Left cardiac atrium (tissue), 4 donors: ENCODE data around the gene ELP2. TPM values are rescaled to one million over a fixed set of nuclear protein-coding genes. Genes with fewer than 3 reads are reported as not detected.
"Not testable (repeated sequence)": the region's sequence is repeated elsewhere in the genome, so short reads cannot be mapped to it uniquely, and the experiment has no call there.

Source experiments
- ATAC-seq, 2 donors: fragments of 200-7000 bp; cut with Tn5 transposase; one replicate each; pipeline ENCODE4 v1.9.1; 2020; ENCODE audit warnings: mild to moderate bottlenecking in 2 of 2, moderate library complexity in 2 of 2
- DNase-seq: peaks from one replicate; pipeline ENCODE4 v3.0.0-alpha.2; 2020
- intact Hi-C, 2 donors: fragments of 100-400 bp; cut with DNase I; formaldehyde crosslinking; loops; one replicate each; pipeline versions ENCODE4 v1.14.1 to v1.15.1; 2022 to 2023
- total RNA-seq, 2 donors: library from RNA; stranded (reverse); fragmentation: NEBNext Ultra II Directional; extraction: Animal tissue kit (Norgen Biotek cat#: 25700); gene quantifications; one replicate each; pipeline ENCODE4 v1.2.1, GENCODE V29; 2021
- donor health status: DM: no; HTN: yes; CAD: no.
- donor health status: DM: no; HTN: yes; CAD: no; lungs with severe emphysema.
- donor health status: DM: yes; HTN: yes; CAD: no.
- donor health status: Dilated cardiomyopathy.

ELP2 gene
- total RNA-seq, 2 donors from 2014 or later, result 41.4 to 55.7 TPM

- DNase-seq, result no peak
- ATAC-seq, result no peak
- intact Hi-C loops, result loop anchor here in 1 of 2 donors (10.0 kb wide), 1 partner anchor 71 kb away; no protein-coding TSS in a partner anchor
These were observed 73.7 kb downstream of the ELP2 start for GRCh38 chr18:36203360-36203895.

- intact Hi-C loops, result loop anchor here in 1 of 2 donors (10.0 kb wide), 1 partner anchor 70 kb away; no protein-coding TSS in a partner anchor
- no peak for DNase-seq
- no peak for ATAC-seq
These were observed 75.5 kb downstream of the ELP2 start for GRCh38 chr18:36205166-36205565.

DNA sequence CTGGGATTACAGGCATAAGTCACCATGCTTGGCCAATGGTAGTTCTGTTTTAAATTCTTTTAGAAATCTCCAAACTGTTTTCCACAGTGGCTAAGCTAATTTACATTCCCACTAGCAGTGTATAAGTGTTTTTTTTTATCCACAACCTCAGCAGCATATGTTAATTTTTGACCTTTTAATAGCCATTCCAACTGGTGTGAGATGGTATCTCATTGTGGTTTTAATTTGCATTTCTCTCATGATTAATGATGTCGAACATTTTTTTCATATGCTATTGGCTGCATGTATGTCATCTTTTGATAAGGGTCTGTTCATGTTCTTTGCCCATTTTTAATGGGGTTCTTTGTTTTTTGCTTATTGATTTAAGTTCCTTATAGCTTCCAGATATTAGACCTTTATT is 77.6 kb downstream of the ELP2 start:
- intact Hi-C loops, result loop anchor here in 1 of 2 donors (10.0 kb wide), 1 partner anchor 67 kb away; no protein-coding TSS in a partner anchor
- DNase-seq, result no peak
- no peak for ATAC-seq

DNA sequence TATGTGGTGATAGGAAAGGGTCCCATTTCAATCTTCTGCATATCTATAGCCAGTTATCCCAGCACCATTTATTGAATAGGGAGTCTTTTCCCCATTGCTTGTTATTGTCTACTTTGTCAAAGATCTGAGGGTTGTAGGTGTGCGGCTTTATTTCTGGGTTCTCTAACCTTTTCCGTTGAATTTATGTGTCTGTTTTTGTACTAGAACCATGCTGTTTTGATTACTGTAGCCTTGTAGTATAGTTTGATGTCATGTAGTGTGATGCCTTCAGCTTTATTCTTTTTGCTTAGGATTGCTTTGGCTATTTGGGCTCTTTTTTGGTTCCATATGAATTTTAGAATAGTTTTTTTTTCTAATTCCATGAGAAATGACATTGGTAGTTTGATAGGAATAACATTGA is 78.3 kb downstream of the ELP2 start:
- not testable (repeated sequence) for ATAC-seq, DNase-seq
- intact Hi-C loops, result loop anchor here in 1 of 2 donors (10.0 kb wide), 1 partner anchor 67 kb away; no protein-coding TSS in a partner anchor

GRCh38 chr18:36211612-36212065 is 81.9 kb downstream of the ELP2 start:
- no peak for DNase-seq
- ATAC-seq, result no peak
- intact Hi-C loops, result no loop called here

GRCh38 chr18:36212301-36213171 is 82.8 kb downstream of the ELP2 start:
- intact Hi-C loops, result no loop called here
- ATAC-seq (peak; percentile 30 to 40), DNase-seq (no peak)

DNA sequence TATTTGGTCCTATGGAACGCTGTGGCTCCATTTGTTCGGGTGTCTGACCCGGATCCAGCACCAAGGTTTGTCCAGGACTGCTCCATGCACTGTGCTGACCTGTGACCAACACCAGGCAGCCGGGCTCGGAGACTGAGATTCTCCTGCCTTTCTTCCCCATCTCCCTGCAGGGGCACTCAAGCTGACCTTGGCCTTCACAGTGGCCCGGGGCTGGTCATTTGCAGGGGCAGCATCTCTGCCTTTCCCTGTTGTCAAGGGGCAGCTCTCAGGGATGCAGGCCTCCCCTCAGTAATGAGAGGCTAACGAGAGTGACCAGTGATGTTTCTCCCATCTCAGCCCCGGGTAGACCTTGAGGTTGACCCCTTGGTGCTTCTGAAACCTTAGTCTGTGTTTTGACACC is 85.1 kb downstream of the ELP2 start:
- intact Hi-C loops, result no loop called here
- DNase-seq (no peak), ATAC-seq (no peak)

DNA sequence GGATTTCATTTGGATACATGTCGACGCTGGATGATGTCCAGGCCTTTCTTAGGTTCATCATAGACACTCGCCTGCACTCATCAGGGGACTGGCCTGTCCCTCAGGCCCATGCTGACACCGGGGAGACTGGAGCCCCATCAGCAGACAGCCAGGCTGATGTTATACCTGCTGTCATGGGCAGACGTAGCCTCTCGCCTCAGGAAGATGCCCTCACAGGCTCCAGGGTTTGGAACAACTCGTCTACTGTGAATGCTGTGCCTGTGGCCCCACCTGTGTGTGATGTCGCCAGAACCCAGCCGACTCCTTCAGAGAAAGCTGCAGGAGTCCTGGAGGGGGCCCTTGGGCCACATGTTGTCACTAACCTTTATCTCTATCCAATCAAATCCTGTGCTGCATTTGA is 85.9 kb downstream of the ELP2 start:
- DNase-seq (no peak), ATAC-seq (no peak)
- intact Hi-C loops, result no loop called here

DNA sequence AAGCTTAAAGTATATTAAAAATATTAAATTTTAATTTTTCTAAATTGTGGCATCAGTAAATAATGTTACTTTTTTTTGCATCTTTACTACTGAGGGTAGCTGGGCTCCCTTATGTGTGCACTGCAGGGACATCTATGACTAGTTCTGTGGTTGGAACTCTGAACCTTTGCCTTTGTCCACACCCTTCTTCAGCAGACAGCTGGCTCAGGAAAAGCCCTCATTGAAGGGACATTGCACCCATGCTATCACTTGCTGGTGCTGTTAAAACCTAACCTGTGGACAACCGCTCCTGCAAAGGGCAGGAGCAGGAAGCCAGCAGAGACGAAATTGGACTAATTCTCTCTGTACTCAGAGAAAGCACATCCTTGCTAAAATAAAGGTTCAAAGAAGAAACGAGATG is 87.6 kb downstream of the ELP2 start:
- no peak for DNase-seq
- ATAC-seq, result no peak
- intact Hi-C loops, result no loop called here

DNA sequence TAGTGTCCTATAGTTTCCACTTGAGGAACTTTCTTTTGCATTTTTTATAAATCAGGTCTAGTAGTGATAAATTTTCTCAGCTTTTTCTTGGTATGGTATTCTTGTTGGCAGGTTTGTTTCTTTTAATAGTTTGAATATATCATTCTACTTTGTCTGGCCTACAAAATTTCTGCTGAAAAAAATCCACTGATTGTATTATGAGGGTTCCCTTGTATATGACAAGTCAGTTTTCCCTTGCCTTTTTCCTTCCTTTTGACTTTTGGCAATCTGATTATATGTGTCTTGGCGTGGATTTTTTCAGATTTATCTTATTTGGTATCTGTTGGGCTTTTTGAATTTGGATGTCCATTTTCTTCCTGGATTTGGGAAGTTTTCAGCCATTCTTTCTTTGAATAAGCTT is 99.5 kb downstream of the ELP2 start:
- DNase-seq, result no peak
- no peak for ATAC-seq
- intact Hi-C loops, result loop anchor here in 1 of 2 donors (10.0 kb wide), 1 partner anchor 276 kb away; no protein-coding TSS in a partner anchor

Other genes with a start within 250 kb of the ELP2 start
- gene RPRD1A, start 62.3 kb upstream of the ELP2 start, total RNA-seq, result 10 to 100 TPM; 43.0 to 43.1 TPM
- 10 to 100 TPM; 17.6 to 19.3 TPM for gene SLC39A6, start 559 bp upstream of the ELP2 start, total RNA-seq
- gene MOCOS, start 57.6 kb downstream of the ELP2 start, total RNA-seq, result 1 to 10 TPM in 1 of 2 donors, under 1 TPM in 1; 0.97 to 1.4 TPM
- gene FHOD3, start 167.8 kb downstream of the ELP2 start, total RNA-seq, result 100 to 1,000 TPM; 117 to 119 TPM